ENCODE results near the gene CTSF. TPM values are rescaled to one million over a fixed set of nuclear protein-coding genes. Genes with fewer than 3 reads are reported as not detected.

CTSF gene
- total RNA-seq, 1 experiment from 2014 or later = 11.8 TPM

GRCh38 chr11:66570079-66570849 is 1.9 kb upstream of the CTSF start:
- no peak overlapping the region for H3K27ac Mint-ChIP-seq (ENCODE audit: low read depth, unreplicated experiment)

GRCh38 chr11:66569076-66569475 is 670 bp upstream of the CTSF start:
- BruUV-seq (replicated peaks) = no TSS peak
- POLR2A ChIA-PET = interaction anchor here (0.6 to 3.6 kb wide), 16 partner anchors 10 to 109 kb away, joined by 3 to 26 read pairs (median 6); partner anchors contain the start of genes ACTN3, CCDC87, CCS and DPP3
- H3K36me3 Mint-ChIP-seq (ENCODE audit: insufficient read depth, unreplicated experiment) = no peaks in the 10 kb centered on the region
- H3K4me1 Mint-ChIP-seq (ENCODE audit: insufficient read depth, unreplicated experiment) = peaks cover 7% of the 10 kb centered on the region
- CTCF ChIA-PET = interaction anchor here (0.7 to 1.7 kb wide), 4 partner anchors 23 to 180 kb away, joined by 3 to 5 read pairs (median 3); no protein-coding TSS in a partner anchor
- intact Hi-C loops (cut with micrococcal nuclease) = no loop called here
- TF ChIP-seq CTCF (IDR thresholded peaks at IDR 0.05; ENCODE audit: unreplicated experiment) = no peak
- H3K27ac Mint-ChIP-seq (ENCODE audit: low read depth, unreplicated experiment) = peak overlapping the region; percentile 77
- peaks cover 8% of the 10 kb centered on the region for H3K27me3 Mint-ChIP-seq (ENCODE audit: insufficient read depth, unreplicated experiment)
- DNase-seq (ENCODE audit: unreplicated experiment) = no peak
- no peak overlapping the region for H3K4me3 Mint-ChIP-seq (ENCODE audit: unreplicated experiment)
- no peaks in the 10 kb centered on the region for H3K9me3 Mint-ChIP-seq (ENCODE audit: unreplicated experiment)

More at GRCh38 chr11:66570079-66570849, 1.9 kb upstream of the CTSF start:
- DNase-seq (ENCODE audit: unreplicated experiment) = no peak
- H3K27me3 Mint-ChIP-seq (ENCODE audit: insufficient read depth, unreplicated experiment) = peaks cover 20% of the 10 kb centered on the region
- no peak for TF ChIP-seq CTCF (IDR thresholded peaks at IDR 0.05; ENCODE audit: unreplicated experiment)
- intact Hi-C loops (cut with micrococcal nuclease) = no loop called here
- CTCF ChIA-PET = interaction anchor here (0.6 to 1.4 kb wide), 2 partner anchors 11 to 139 kb away, joined by 3 to 5 read pairs; no protein-coding TSS in a partner anchor
- no peak overlapping the region for H3K4me3 Mint-ChIP-seq (ENCODE audit: unreplicated experiment)
- H3K4me1 Mint-ChIP-seq (ENCODE audit: insufficient read depth, unreplicated experiment) = peaks cover 14% of the 10 kb centered on the region
- POLR2A ChIA-PET = interaction anchor here (0.7 to 3.6 kb wide), 6 partner anchors 8 to 108 kb away, joined by 3 to 23 read pairs (median 15); partner anchors contain the start of genes ACTN3, RBM14, RBM4B and ZDHHC24
- no TSS peak for BruUV-seq (replicated peaks)
- no peaks in the 10 kb centered on the region for H3K9me3 Mint-ChIP-seq (ENCODE audit: unreplicated experiment)
- H3K36me3 Mint-ChIP-seq (ENCODE audit: insufficient read depth, unreplicated experiment) = no peaks in the 10 kb centered on the region

GRCh38 chr11:66567787-66568123 is 651 bp downstream of the CTSF start:
- Mint-ChIP-seq H3K27me3 (ENCODE audit: insufficient read depth, unreplicated experiment) (no peaks in the 10 kb centered on the region), H3K27ac (ENCODE audit: low read depth, unreplicated experiment) (no peak overlapping the region), H3K9me3 (ENCODE audit: unreplicated experiment) (no peaks in the 10 kb centered on the region), H3K4me1 (ENCODE audit: insufficient read depth, unreplicated experiment) (peaks cover 7% of the 10 kb centered on the region), H3K4me3 (ENCODE audit: unreplicated experiment) (peak overlapping the region; percentile 71), H3K36me3 (ENCODE audit: insufficient read depth, unreplicated experiment) (no peaks in the 10 kb centered on the region)
- intact Hi-C loops (cut with micrococcal nuclease) = no loop called here
- POLR2A ChIA-PET = interaction anchor here (0.7 to 3.6 kb wide), 12 partner anchors 11 to 110 kb away, joined by 3 to 26 read pairs (median 10); partner anchors contain the start of genes ACTN3, CCDC87, CCS and DPP3
- no peak for DNase-seq (ENCODE audit: unreplicated experiment)
- BruUV-seq (replicated peaks) = no TSS peak
- TF ChIP-seq CTCF (IDR thresholded peaks at IDR 0.05; ENCODE audit: unreplicated experiment) = no peak
- CTCF ChIA-PET = interaction anchor here (0.6 to 1.6 kb wide), 2 partner anchors 111 to 277 kb away, joined by 3 to 4 read pairs; no protein-coding TSS in a partner anchor

- Mint-ChIP-seq H3K4me1 (ENCODE audit: insufficient read depth, unreplicated experiment) (peaks cover 7% of the 10 kb centered on the region), H3K27ac (ENCODE audit: low read depth, unreplicated experiment) (no peak overlapping the region), H3K27me3 (ENCODE audit: insufficient read depth, unreplicated experiment) (no peaks in the 10 kb centered on the region), H3K9me3 (ENCODE audit: unreplicated experiment) (no peaks in the 10 kb centered on the region), H3K4me3 (ENCODE audit: unreplicated experiment) (no peak overlapping the region), H3K36me3 (ENCODE audit: insufficient read depth, unreplicated experiment) (no peaks in the 10 kb centered on the region)
- ChIA-PET CTCF (interaction anchor here (1.6 kb wide), 1 partner anchor 112 kb away, joined by 4 read pairs; no protein-coding TSS in a partner anchor), POLR2A (interaction anchor here (1.4 kb wide), 1 partner anchor 72 kb away, joined by 5 read pairs; the partner anchor contains the start of gene RBM4)
- no TSS peak for BruUV-seq (replicated peaks)
- no peak for DNase-seq (ENCODE audit: unreplicated experiment)
- intact Hi-C loops (cut with micrococcal nuclease) = no loop called here
- no peak for TF ChIP-seq CTCF (IDR thresholded peaks at IDR 0.05; ENCODE audit: unreplicated experiment)
Observed at GRCh38 chr11:66566221-66566620, 2.2 kb downstream of the CTSF start.

Measured in MCF 10A (cell line).